SHP77 (cell line): ENCODE data around the gene CA5A.

Source experiments
- DNase-seq, 2 experiments: peaks; one replicate each; lab custom pipeline; 2025; lab: John Stamatoyannopoulos, UW

The CA5A gene

DNA sequence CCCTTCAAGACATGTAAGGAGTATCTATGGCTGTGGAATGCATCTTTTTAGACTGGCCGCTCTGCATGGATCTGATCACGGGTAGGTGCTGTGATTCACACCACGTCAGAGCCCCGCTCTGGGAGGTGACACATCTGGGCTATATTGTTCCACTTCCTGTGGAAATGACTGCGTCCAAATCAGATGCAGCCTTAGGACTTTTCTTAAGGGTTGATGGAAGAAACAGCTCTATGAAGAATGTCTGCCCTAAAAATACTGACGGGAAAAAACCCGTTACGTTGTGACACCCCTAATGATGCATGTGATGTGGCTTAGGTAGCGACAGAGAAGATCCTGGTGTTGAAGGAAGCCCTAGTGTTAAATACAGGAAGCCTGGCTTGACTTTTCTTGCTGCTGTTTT is 27.1 kb upstream of the CA5A start:
- DNase-seq, result no peak

- no peak for DNase-seq
These were observed 25.3 kb upstream of the CA5A start for GRCh38 chr16:87961623-87962022.

GRCh38 chr16:87960852-87961251 is 24.5 kb upstream of the CA5A start:
- DNase-seq, result no peak

DNA sequence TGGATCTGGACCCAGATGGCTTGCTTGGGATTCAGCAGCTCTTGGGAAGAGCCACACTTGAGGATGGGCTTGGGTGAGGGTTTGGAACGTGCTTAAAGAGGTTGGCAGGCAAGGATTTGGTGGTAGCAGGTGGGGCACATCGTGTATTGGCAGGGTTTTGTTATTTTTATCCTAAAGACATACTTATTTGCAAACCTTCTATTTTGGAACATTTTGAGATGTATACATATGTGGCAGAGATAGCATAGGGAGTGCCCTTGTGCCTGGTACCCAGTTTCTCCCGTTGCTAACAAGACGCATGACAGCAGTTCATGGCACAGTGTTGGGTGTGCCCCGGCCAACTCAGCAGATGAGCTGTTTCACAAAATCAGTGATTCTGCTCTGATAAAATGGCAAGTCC is 24.0 kb upstream of the CA5A start:
- DNase-seq, result no peak

DNA sequence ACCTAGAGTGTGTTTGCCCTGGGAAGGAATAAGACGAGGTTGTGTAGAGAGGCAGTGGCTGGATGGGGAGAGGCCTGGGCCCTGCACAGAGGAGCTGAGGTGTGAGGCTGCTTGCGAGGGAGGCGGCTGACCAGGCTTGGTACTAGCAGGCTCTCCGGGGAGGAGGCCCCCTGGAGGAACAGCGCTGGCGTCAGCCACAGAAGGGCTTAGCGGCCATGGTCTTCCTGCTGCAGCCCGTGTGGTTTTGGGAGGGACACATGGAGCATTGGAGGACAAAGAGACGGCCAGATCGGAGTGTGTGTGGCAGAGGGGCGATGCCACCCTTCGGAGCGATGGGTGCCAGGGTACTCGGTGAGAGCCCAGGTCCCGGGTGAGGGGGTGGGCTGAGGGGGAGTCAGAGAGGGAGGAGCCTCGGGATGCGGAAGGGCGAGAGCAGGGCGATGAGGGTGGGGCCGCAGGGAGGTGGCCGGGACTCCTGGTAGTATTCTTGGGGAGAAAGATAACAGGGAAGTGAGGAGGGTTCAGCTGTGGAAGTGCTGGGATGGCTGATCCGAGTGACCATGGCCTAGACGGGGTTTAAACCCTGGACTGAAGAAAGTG is 23.2 kb upstream of the CA5A start:
- no peak for DNase-seq

DNA sequence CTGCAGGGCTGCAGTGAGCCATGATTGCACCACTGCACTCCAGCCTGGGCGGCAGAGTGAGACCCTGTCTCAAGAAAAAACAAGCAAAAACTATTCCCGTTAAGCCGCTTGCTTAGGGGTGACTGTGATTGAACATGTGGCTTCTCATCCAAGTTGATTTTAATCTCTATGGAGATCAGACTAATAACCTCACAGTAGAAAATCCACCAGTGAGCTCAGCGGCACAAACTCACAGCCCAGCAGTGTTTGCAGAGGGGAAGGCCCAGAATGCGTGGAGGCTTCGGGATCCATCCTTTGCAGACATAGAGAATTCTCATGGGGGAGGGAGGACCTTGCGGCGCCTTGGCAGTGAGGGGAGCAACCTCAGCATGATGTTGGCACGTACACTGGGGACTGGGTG is 22.3 kb upstream of the CA5A start:
- DNase-seq, result no peak

DNA sequence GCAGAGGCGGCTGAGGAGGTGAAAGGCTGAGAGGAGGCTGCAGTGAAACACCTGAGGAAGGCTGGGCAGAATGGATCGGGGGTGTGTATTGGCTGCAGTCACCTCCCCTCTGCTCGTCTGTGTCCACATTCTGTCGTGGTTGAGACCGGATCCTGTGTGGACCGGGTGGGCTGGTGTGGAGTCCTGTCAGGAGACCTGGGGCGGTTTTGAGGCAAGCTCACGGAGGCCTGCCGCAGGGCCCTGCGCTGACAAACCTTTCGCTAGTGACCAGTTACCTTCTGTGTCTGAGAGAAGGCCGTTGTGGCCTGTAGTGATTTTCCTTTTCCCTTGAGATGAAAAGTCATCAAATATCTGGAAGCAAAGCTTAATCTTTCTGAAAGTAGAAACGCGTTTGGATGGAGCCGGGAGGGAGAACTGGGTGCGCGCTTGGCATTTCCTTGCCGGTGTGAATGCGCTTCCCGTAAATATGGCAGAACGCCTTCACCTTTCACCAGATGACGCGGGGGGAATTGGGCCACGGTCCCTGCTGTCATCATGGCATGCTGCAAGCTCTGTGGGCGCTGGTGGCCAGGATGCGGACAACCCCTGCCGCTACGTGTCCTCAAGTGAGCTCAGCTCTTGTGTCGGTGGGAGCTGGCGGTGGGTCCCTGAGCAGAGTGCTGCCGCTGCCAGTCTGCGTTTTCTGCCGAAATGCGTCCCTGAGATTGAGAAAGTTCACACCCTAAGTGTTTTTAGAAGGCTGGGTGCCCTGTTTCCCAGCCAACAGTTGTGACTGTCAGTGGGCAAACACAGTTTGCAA is 21.2 kb upstream of the CA5A start:
- DNase-seq, result no peak

GRCh38 chr16:87956365-87957231 is 20.3 kb upstream of the CA5A start:
- no peak for DNase-seq

DNA sequence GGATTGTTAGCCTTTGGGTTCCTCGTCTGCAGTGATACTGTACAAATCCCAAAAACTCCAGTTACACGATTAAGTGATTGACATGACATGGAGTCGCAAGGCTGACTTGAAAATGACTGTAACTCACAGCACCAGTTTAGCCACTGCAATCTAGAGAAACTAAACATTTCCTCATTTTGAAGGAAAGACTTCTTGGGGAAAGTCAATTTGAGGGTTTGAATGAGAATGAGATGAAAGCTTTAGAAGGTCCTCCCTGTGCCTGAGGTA is 19.7 kb upstream of the CA5A start:
- DNase-seq, result no peak

DNA sequence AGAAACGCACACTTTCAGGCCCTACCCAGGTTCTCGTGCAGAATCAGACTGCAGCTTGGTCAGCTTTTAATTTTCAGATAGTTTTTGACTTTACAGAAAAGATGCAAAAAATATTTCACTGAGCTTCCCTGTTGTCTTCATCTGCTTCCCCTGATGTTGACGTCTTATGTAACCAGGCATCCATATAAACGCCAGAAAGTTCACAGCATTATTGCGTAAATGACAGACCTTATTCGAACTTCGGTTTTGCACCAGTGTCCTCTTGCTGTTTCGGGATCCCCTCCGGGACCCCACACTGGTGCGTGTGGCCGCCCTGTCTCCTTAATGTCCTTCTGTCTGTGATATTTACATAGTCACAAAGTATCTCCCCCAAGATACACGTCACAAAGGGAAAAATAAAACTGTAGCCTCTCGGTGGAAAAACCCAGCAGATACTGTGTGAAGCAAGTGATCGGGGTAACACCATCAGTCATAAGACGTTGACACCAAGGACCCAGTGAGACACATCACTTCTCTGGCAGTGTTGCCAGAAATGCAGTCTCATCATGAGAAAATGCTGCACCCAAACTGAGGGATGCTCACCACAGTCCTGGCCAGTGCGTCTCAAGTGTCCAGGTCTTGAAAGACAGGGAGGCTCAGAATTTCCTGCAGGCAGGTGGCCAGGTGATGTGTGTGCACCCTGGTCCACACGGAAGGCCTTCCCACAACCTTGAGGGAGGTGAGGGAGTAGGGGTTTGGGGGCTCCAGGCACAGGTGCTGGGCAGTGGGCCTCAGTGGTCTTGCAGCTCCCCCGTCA is 19.2 kb upstream of the CA5A start:
- no peak for DNase-seq

GRCh38 chr16:87954826-87955225 is 18.5 kb upstream of the CA5A start:
- no peak for DNase-seq

- no peak for DNase-seq
These were observed 18.0 kb upstream of the CA5A start for GRCh38 chr16:87954361-87954760.

DNA sequence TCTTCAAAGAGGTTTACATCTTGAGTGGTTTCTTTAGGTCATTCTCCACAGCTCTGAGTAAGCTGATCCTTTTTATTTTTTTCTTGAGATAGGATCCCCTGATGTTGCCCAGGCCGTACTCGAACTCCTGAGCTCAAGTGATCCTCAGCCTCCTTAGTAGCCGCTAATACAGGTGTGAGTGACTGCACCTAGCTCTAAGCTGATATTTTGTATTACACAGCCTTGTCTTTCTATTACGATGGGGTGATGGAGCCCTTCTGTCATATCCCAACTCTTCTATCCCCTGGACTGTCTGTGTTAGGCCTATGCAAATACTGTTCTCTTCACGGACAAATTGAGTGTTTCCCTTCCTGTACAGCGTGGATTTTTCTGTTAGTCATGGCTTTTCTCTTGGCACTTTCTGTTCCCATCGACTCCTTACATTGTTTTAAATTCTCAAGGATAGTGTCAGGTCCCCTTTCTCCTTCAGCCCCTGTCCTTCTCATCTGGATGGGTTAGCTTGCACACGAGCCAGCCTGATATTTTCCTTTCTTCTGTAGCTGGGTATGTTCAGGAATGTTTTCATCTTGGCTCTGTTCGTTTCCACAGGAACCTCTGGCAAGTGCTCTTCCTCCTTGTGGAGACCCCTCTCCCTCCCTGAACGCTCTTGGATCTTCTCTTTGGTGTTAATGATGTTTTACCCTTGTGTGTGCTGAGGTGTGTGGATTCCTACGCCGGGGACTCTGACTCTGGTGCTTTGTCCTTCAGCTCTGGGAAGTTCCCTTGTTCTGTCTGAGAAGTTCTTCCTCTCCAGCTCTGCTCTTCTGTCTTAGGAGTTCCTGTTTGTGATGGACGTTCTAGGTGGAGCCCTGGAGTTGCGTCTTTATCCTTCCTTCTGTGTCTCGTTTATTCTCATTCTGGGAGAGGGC is 17.2 kb upstream of the CA5A start:
- DNase-seq, result no peak

DNA sequence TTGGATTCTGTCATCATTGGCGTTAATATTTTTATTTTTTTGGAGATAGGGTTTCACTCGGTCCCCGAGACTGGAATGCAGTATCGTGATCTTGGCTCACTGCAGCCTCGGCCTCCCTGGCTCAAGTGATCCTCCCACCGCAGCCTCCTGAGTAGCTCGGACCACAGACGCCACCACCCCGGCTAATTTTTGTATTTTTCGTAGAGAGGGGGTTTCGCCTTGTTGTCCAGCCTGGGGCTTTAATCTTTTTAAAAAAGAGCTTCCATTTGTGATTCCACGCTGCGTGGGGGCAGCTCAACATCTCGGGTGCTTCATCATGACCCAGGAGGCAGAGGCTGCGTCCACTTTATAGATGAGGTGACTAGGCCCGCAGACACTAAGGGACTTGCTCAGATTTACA is 16.4 kb upstream of the CA5A start:
- no peak for DNase-seq

GRCh38 chr16:87951552-87952538 is 15.5 kb upstream of the CA5A start:
- no peak for DNase-seq

GRCh38 chr16:87950765-87951551 is 14.6 kb upstream of the CA5A start, which contains the start of gene BANP:
Gene BANP (plus strand): TSS chr16:87951434. CDS start chr16:87975116, 23,682 bp downstream.
- peak; percentile 100 for DNase-seq

- DNase-seq, result peak; percentile 63 to 79
These were observed 12.9 kb upstream of the CA5A start for GRCh38 chr16:87949071-87949744.

DNA sequence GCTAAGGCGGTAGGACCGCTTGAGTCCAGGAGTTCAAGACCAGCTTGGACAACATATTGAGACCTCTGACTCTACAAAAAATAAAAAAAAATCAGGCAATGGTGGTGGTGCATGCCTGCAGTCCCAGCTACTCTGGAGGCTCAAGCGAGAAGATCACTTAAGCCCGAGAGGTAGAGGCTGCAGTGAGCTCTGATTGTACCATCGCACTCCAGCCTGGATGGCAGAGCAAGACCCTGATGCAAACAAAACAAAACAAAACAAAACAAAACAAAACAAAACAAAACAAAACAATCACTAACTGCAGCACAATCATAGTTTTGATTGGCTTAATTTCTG is 12.4 kb upstream of the CA5A start:
- DNase-seq, result peak in 1 of 2 experiments; percentile 38

DNA sequence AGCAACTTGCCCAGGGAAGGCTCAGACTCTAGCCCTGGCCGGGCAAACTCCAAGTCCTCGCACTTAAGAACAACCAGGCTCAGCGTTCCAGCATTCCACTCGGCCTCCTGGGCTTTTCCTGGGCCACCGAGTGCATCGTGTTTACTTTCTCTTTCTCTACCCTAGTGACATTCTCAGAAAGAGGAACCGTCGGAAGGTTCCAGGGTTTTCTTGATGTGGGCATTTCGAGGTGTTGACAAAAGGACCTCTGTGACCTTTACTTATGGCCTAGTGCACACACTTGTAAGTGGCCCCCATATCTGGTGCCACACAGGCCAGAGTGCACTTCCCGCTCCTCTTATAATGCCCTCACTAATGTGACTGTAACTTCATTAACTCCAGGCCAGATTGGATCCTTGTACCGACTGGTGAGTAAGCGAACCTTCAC is 11.8 kb upstream of the CA5A start:
- no peak for DNase-seq
